ENCODE data around the gene AKNA.

The AKNA gene

GRCh38 chr9:114397848-114398605 lies 10.2 kb upstream of the AKNA start:
- FAIRE-seq (no peak), DNase-seq (ENCODE audit: insufficient read length, low spot score) (peak; percentile 98)
- TF ChIP-seq, protein P1, sequence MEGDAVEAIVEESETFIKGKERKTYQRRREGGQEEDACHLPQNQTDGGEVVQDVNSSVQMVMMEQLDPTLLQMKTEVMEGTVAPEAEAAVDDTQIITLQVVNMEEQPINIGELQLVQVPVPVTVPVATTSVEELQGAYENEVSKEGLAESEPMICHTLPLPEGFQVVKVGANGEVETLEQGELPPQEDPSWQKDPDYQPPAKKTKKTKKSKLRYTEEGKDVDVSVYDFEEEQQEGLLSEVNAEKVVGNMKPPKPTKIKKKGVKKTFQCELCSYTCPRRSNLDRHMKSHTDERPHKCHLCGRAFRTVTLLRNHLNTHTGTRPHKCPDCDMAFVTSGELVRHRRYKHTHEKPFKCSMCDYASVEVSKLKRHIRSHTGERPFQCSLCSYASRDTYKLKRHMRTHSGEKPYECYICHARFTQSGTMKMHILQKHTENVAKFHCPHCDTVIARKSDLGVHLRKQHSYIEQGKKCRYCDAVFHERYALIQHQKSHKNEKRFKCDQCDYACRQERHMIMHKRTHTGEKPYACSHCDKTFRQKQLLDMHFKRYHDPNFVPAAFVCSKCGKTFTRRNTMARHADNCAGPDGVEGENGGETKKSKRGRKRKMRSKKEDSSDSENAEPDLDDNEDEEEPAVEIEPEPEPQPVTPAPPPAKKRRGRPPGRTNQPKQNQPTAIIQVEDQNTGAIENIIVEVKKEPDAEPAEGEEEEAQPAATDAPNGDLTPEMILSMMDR (IDR thresholded peaks at IDR 0.05; ENCODE audit: insufficient read depth, missing control alignments): no peak

DNA sequence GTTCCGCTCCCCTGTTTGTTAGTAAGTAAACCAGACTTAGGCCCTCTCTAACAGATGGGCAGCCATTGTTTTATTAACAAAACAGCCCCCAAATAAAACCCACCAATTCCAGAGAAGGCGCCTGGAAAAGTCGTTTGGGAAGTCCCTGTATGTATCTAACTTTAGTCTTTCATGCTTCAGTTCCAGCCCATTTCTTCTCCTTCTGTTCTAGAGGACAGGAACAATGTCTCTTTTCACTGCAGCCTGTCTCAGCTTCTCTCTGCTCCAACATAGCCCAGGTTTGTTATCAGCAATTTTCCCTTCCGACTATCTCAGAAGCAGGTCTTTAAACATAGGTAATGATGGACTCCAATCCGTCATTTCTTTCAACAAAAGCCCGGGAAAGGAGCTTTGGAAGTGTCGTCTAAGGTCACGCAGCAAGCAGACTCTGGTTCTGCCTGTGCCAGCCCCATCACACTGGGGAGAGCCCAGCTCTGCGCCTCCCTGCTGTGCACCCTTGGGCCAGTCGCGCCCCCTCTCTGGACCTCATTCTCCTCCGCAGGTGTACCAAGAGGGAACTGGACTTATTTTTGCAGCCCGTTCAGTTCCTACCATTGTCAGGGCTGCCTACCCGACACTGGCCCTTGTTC lies 9.6 kb upstream of the AKNA start:
- FAIRE-seq (no peak), DNase-seq (ENCODE audit: insufficient read length, low spot score) (no peak)
- TF ChIP-seq, protein P1 (IDR thresholded peaks at IDR 0.05; ENCODE audit: insufficient read depth, missing control alignments): no peak

DNA sequence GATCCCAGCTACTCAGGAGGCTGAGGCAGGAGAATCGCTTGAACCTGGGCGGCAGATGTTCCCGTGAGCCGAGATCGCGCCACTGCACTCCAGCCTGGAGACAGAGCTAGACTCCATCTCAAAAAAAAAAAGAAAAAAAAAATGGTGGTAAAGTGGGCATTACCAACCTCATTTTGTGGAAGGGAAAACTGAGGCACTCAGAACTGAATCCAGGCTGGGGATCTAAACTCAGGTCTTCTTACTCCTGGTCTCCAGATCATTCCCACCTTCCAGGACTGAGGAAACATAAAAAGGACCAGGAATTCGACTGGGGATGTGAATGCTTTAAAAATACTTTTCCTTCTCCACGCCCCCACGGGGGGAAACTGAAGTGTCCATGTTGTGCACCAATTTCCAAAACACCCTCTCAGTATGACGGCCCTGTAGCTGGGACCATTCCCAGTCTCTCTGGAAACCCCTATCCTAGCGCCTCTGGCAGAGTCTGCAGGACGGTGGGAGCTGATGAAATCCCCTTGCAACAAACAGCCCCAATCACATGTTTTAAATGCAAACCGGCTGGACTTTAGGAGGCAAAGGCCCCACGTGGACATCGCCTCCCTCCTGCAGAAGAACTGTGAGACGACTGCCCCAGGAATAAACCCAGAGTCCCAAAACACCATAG lies 8.9 kb upstream of the AKNA start:
- FAIRE-seq: no peak
- TF ChIP-seq, protein P1 (IDR thresholded peaks at IDR 0.05; ENCODE audit: insufficient read depth, missing control alignments): no peak
- DNase-seq (ENCODE audit: insufficient read length, low spot score): no peak

- no peak for FAIRE-seq
- TF ChIP-seq, protein P1 (IDR thresholded peaks at IDR 0.05; ENCODE audit: insufficient read depth, missing control alignments): no peak
- no peak for DNase-seq (ENCODE audit: insufficient read length, low spot score)
Observed at GRCh38 chr9:114395768-114396167, 8.0 kb upstream of the AKNA start.

GRCh38 chr9:114395334-114395617 lies 7.5 kb upstream of the AKNA start:
- no peak for DNase-seq (ENCODE audit: insufficient read length, low spot score)
- FAIRE-seq: no peak
- TF ChIP-seq, protein P1 (IDR thresholded peaks at IDR 0.05; ENCODE audit: insufficient read depth, missing control alignments): no peak

DNA sequence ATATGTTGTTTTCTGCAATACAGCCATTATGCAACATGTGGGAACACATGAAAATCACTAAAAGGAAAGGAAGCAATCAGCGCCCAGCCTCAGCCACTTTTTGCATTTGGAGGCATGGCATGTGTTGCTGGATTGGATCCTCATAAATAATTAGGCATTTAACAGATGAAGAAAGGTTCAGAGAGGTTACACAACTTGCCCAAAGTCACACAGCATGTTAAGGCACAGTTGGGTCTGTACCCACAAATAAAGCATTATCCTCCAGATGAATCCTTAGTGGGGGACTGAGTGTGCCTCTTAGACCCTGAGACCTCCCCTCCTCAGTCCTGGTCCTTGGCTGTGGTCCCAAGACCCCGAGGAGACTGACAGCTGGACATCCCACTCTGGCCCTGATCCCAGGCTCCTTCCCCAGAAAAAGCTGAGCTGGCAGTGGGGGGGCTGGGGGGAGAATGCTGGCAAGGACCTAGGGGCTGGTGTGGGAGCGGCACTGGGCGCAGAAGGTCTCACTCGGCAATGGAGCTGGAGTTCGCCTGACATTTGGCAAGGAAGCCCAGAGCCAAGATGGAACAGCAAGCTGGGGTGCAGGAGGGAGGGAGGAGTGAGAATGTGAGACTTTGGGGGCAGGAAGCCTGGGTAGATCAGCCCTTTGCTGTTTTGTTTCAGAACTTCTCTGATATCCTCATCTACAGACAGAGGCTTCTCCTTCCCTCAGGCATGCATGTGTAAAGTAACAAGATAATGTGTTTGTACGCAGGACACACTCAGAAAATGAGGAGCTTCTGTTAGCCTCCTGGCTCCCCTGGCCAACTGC lies 6.9 kb upstream of the AKNA start:
- DNase-seq (ENCODE audit: insufficient read length, low spot score) (no peak), FAIRE-seq (no peak)
- TF ChIP-seq, protein P1 (IDR thresholded peaks at IDR 0.05; ENCODE audit: insufficient read depth, missing control alignments): no peak

Measured in D721Med (cell line).